HEK293T (cell line): Measurements from ENCODE around the gene SP6.

Experiments
- CTCF ChIA-PET: fragments of 350-600 bp; formaldehyde crosslinking; extraction: SDS; loops from one replicate; lab custom pipeline; 2021; ENCODE audit warnings: antibody characterized with exemption, inconsistent platforms; lab: Yijun Ruan, JAX
- POLR2A ChIA-PET: fragments of 350-600 bp; formaldehyde crosslinking; extraction: SDS; loops from one replicate; lab custom pipeline; 2020; ENCODE audit warnings: antibody characterized with exemption, inconsistent platforms; lab: Yijun Ruan, JAX
- DNase-seq: peaks from one replicate; pipeline ENCODE4 v3.0.0; 2012; ENCODE audit warnings: mixed read lengths; ENCODE audit errors: extremely low spot score
- ARNT ChIP-seq: fragments of 450-650 bp; IDR thresholded peaks from 2 replicates; pipeline ENCODE4 v1.6.1; 2017; ENCODE audit warnings: mild to moderate bottlenecking
- BHLHE40 ChIP-seq: fragments of 450-650 bp; IDR thresholded peaks from 2 replicates; pipeline ENCODE4 v1.6.1; 2016; ENCODE audit warnings: mild to moderate bottlenecking, moderate library complexity, borderline replicate concordance
- CTBP1 ChIP-seq: fragments of 450-650 bp; IDR thresholded peaks from 2 replicates; pipeline ENCODE4 v1.6.1; 2016; ENCODE audit warnings: borderline replicate concordance
- ELF4 ChIP-seq: fragments of 450-650 bp; IDR thresholded peaks from 2 replicates; pipeline ENCODE4 v1.6.1; 2017; ENCODE audit warnings: antibody characterized with exemption
- FOXA1 ChIP-seq: fragments of 450-650 bp; IDR thresholded peaks from 2 replicates; pipeline ENCODE4 v1.6.1; 2016; ENCODE audit warnings: mild to moderate bottlenecking
- FOXK2 ChIP-seq: fragments of 450-650 bp; IDR thresholded peaks from 2 replicates; pipeline ENCODE4 v1.6.1; 2016; ENCODE audit warnings: mild to moderate bottlenecking
- FOXM1 ChIP-seq: fragments of 450-650 bp; IDR thresholded peaks from 2 replicates; pipeline ENCODE4 v1.6.1; 2017; ENCODE audit warnings: mild to moderate bottlenecking, borderline replicate concordance
- HDGF ChIP-seq: fragments of 450-650 bp; IDR thresholded peaks from 2 replicates; pipeline ENCODE4 v1.6.1; 2017; ENCODE audit warnings: antibody characterized with exemption, borderline replicate concordance
- L3MBTL2 ChIP-seq: fragments of 450-650 bp; conservative IDR thresholded peaks from 2 replicates; pipeline ENCODE4 v1.6.1; 2016; ENCODE audit warnings: mild to moderate bottlenecking
- LEF1 ChIP-seq: fragments of 450-650 bp; IDR thresholded peaks from 2 replicates; pipeline ENCODE4 v1.6.1; 2017; ENCODE audit warnings: mild to moderate bottlenecking, borderline replicate concordance
- NFRKB ChIP-seq: fragments of 450-650 bp; IDR thresholded peaks from 2 replicates; pipeline ENCODE4 v1.6.1; 2016; ENCODE audit warnings: mild to moderate bottlenecking, moderate library complexity
- PKNOX1 ChIP-seq: fragments of 450-650 bp; IDR thresholded peaks from 2 replicates; pipeline ENCODE4 v1.6.1; 2016
- SP1 ChIP-seq: fragments of 450-650 bp; IDR thresholded peaks from 2 replicates; pipeline ENCODE4 v1.6.1; 2017
- SUZ12 ChIP-seq: fragments of 450-650 bp; IDR thresholded peaks from 2 replicates; pipeline ENCODE4 v1.6.1; 2016; ENCODE audit warnings: mild to moderate bottlenecking
- TARDBP ChIP-seq: fragments of 450-650 bp; IDR thresholded peaks from 2 replicates; pipeline ENCODE4 v1.6.1; 2016
- ZNF384 ChIP-seq: fragments of 450-650 bp; IDR thresholded peaks from 2 replicates; pipeline ENCODE4 v1.6.1; 2016

Gene SP6

DNA sequence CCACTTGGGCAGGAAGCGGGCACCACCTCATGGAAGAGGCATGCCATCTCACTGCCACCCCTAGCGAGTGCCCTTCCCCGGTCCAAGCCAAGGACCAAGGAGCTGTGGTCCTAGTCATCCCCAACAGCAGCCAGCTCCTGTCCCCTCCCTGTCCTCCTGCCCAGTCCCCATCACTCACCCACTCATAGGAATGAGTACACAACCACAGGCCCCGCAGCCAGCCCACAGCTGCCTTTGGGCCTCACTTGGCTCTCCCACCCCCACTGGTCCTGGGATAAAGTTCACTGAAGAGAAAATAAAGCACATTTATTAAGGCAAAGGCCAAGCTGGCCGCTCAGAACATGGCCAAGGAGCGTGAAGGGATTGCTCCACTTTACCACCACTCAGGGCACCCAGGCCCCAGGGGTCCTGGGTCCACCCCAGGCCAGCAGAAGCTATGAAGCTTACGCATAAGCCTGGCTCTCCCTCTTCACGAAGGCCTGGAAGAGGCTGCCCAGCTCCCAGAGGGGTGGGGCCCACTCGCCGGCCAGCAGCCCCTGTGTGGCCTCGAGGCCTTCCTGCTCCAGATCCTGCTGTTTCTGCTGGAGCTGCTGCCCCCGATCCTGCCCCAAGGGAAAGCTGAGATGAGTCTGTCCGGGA lies 13.4 kb downstream of the SP6 start:
- no peak for DNase-seq
- ChIA-PET CTCF (interaction anchor here (0.6 to 2.0 kb wide), 3 partner anchors 9 to 53 kb away, joined by 3 to 6 read pairs (median 4); no protein-coding TSS in a partner anchor), POLR2A (interaction anchor here (0.6 to 1.4 kb wide), 4 partner anchors 16 to 67 kb away, joined by 3 to 5 read pairs (median 4); partner anchors contain the start of genes OSBPL7 and SP2)
- no peak for TF ChIP-seq CTBP1
- no peak for TF ChIP-seq SUZ12
- no peak for TF ChIP-seq HDGF
- TF ChIP-seq TARDBP = no peak
- TF ChIP-seq ARNT = no peak
- TF ChIP-seq NFRKB = no peak
- no peak for TF ChIP-seq ELF4
- TF ChIP-seq BHLHE40 = no peak
- no peak for TF ChIP-seq FOXK2
- no peak for TF ChIP-seq FOXM1
- TF ChIP-seq FOXA1 = no peak
- TF ChIP-seq LEF1 = no peak
- no peak for TF ChIP-seq PKNOX1
- no peak for TF ChIP-seq ZNF384
- TF ChIP-seq SP1 = no peak
- TF ChIP-seq L3MBTL2 = no peak

DNA sequence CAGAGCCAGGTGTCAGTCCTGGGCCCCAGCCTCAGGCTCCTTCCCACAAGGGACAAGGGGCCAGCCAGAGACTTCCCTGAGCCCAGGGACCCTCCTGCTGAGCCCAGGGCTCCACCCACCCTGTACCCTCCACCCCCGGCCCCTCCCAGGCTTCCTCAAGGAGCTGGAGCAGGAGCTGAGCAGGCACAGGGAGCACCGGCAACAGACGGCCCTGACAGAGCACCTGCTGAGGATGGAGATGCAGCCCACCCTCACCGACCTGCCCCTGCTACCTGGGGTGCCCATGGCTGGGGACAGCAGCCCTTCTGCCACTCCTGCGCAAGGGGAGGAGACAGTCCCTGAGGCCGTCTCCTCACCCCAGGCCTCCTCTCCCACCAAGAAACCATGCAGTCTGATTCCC lies 14.4 kb downstream of the SP6 start:
- POLR2A ChIA-PET = interaction anchor here (1.3 to 1.4 kb wide), 2 partner anchors 55 to 59 kb away, joined by 3 to 5 read pairs; partner anchors contain the start of gene SP2
- TF ChIP-seq CTBP1 (no peak), HDGF (no peak), SP1 (no peak), FOXK2 (no peak), ZNF384 (no peak), FOXA1 (no peak), ARNT (no peak), NFRKB (no peak), BHLHE40 (no peak), TARDBP (no peak), SUZ12 (no peak), ELF4 (no peak), PKNOX1 (no peak), L3MBTL2 (no peak), FOXM1 (no peak), LEF1 (no peak)
- CTCF ChIA-PET = interaction anchor here (0.6 to 2.0 kb wide), 2 partner anchors 53 to 69 kb away, joined by 3 to 6 read pairs; no protein-coding TSS in a partner anchor
- no peak for DNase-seq

GRCh38 chr17:47834756-47835155 lies 16.2 kb downstream of the SP6 start:
- TF ChIP-seq LEF1 (no peak), BHLHE40 (no peak), FOXA1 (no peak), HDGF (no peak), ZNF384 (no peak), SUZ12 (no peak), FOXM1 (no peak), TARDBP (no peak), ELF4 (no peak), CTBP1 (no peak), FOXK2 (no peak), L3MBTL2 (no peak), SP1 (no peak), ARNT (no peak), PKNOX1 (no peak), NFRKB (no peak)
- CTCF ChIA-PET = interaction anchor here (1.0 to 1.1 kb wide), 2 partner anchors 9 to 13 kb away, joined by 3 read pairs; no protein-coding TSS in a partner anchor
- no peak for DNase-seq
- POLR2A ChIA-PET = interaction anchor here (1.5 kb wide), 1 partner anchor 13 kb away, joined by 5 read pairs; the partner anchor contains the start of gene OSBPL7

GRCh38 chr17:47831934-47832327 lies 19.0 kb downstream of the SP6 start:
- CTCF ChIA-PET = interaction anchor here (0.6 to 1.4 kb wide), 6 partner anchors 9 to 115 kb away, joined by 3 to 8 read pairs (median 3); partner anchors contain the start of gene SCRN2

DNA sequence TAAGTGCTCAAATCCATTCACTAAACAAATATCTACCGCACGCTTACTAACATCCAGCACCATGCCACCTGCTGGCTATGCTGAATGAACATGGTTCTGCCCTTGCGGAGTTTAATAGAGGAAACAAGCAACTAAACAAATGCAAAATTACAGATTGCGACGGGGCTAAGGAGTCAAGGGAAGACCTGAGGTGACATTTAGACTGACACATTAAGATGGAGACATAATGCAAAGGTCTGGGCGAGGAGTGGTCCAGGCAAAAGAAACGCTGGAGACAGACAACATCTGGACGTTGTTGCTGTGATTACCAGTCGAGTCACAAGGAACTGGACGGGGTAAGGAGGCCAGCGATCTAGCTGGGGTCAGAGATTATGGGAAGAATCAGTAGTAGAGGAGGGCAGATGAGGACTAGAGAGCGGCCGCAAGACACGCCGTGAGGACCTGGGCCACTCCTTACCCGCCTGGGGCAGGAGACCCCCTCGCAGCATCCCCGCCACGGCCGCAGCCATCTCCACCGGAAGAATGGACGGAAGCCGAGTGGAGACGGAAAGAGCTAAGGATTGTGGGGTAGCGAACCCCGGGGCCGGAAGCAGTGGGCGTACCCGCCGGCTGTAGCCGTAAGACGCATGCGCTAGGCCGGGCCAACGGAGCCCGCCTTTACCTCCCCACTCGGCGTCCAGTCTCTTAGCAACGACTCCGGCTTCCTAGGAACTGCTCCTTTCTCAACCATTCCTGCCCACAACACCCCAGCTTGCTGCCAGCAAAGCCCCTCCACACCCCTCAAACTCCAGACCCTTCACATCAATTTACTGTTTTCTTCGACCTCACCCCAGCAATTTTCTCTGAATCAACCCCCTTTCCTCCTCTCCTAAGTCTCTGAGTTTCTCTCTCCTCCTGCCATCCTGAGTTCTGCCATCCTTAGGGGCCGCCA lies 19.7 kb downstream of the SP6 start, which contains the start of the genes LRRC46 and MRPL10:
Gene LRRC46 (plus strand): TSS at position 668 of the 931 bp plus-strand sequence. CDS start 320 bp downstream, outside the sequence.
Gene MRPL10 (minus strand): TSS at position 539 of the 931 bp plus-strand sequence. CDS start 30 bp downstream, at position 509.
- ChIA-PET CTCF (interaction anchor here (0.6 to 1.4 kb wide), 7 partner anchors 10 to 116 kb away, joined by 3 to 8 read pairs (median 3); partner anchors contain the start of gene SCRN2), POLR2A (interaction anchor here (0.6 to 2.6 kb wide), 36 partner anchors 8 to 277 kb away, joined by 3 to 57 read pairs (median 3); partner anchors contain the start of genes CDK5RAP3, KPNB1, OSBPL7 and PNPO)
- DNase-seq = peak; percentile 99
- no peak for TF ChIP-seq CTBP1
- TF ChIP-seq L3MBTL2 = peak; percentile 62
- peak; percentile 66 for TF ChIP-seq ELF4

More at GRCh38 chr17:47831934-47832327, 19.0 kb downstream of the SP6 start:
- DNase-seq = no peak
- no peak for TF ChIP-seq TARDBP
- POLR2A ChIA-PET = interaction anchor here (0.6 to 2.6 kb wide), 34 partner anchors 8 to 277 kb away, joined by 3 to 57 read pairs (median 4); partner anchors contain the start of genes CDK5RAP3, KPNB1, OSBPL7 and PNPO
